Right lobe of liver (tissue), 4 donors: ENCODE results near the gene TNFAIP3.

ENCODE experiments used
- CTCF ChIP-seq, 4 donors: fragments of 200-600 bp in 3 of 4; fragments of 450-650 bp in 1 of 4; IDR thresholded peaks; one replicate each; pipeline versions ENCODE4 v1.5.1 to v1.8.0; 2016 to 2022; ENCODE audit warnings: antibody characterized with exemption in 4 of 4, mild to moderate bottlenecking in 2 of 4
- POLR2A ChIP-seq: fragments of 450-650 bp; IDR thresholded peaks from one replicate; pipeline ENCODE4 v1.6.1; 2017; ENCODE audit warnings: antibody characterized with exemption, mild to moderate bottlenecking
- donor health status: DM: no; HTN: no; CAD: no.
- donor health status: DM: no; HTN: no; CAD: no.
- donor health status: DM: no; HTN: yes; CAD: no.

GRCh38 chr6:137926207-137926731 is 59.2 kb downstream of the TNFAIP3 start:
- TF ChIP-seq CTCF (IDR thresholded peaks at IDR 0.05) = no peak
- TF ChIP-seq POLR2A = no peak
